Astrocyte of the cerebellum (primary cell): ENCODE measurements around the gene ASB16.

Experiments
- DNase-seq: peaks from one replicate; pipeline ENCODE4 v3.0.0-alpha.2; 2011; ENCODE audit warnings: low read depth
- H3K4me3 ChIP-seq: 2 replicates; pipeline ENCODE4 v1.5.1; 2011; ENCODE audit warnings: mild to moderate bottlenecking, low read depth, low read length, moderate library complexity
- CTCF ChIP-seq: IDR thresholded peaks from 2 replicates; pipeline ENCODE4 v1.5.1; 2012; ENCODE audit warnings: low read length, low read depth, moderate library complexity, mild to moderate bottlenecking; ENCODE audit errors: missing control alignments
- in situ Hi-C: cut with HindIII; loops from 2 replicates; pipeline ENCODE4 v1.10.0; 2017; ENCODE audit warnings: low sequenced_read_pairs

Gene ASB16

GRCh38 chr17:44190481-44190880, 20.0 kb downstream of the ASB16 start:
- H3K4me3 ChIP-seq = no peak overlapping the region
- DNase-seq = no peak
- in situ Hi-C loops = no loop called here
- TF ChIP-seq CTCF = no peak

- no peak overlapping the region for H3K4me3 ChIP-seq
- TF ChIP-seq CTCF = no peak
- in situ Hi-C loops = no loop called here
These were observed 20.9 kb downstream of the ASB16 start for GRCh38 chr17:44191369-44191768.

DNA sequence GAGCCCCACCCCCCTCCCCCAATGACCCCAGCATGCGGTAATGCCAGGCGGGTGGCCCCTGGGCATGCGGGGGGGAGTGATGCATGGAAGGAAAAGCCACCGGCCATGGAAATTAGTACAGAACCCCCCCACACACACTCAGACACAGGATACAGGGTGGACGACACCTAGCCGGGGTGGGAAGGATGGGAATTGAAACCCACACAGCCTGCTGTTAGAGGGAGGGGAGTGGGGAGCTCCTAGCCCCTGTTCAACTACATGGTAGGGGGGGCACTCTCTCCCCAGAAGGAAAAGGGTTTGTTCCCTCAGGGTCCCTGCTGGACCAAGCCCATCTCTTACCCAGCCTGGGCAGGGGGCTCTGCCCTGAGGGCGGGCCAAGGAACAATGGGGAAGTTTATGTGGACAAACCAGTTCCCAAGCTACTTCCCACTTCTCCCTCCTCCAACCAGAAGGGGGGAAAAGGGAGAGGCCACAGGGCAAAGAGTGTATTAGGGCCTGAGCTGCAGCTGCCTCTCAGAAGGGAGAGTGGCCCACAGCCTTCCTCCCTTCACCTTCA, 21.5 kb downstream of the ASB16 start:
- TF ChIP-seq CTCF = no peak
- in situ Hi-C loops = no loop called here
- DNase-seq = no peak
- H3K4me3 ChIP-seq = no peak overlapping the region

More at GRCh38 chr17:44191369-44191768, 20.9 kb downstream of the ASB16 start:
- DNase-seq = no peak

DNA sequence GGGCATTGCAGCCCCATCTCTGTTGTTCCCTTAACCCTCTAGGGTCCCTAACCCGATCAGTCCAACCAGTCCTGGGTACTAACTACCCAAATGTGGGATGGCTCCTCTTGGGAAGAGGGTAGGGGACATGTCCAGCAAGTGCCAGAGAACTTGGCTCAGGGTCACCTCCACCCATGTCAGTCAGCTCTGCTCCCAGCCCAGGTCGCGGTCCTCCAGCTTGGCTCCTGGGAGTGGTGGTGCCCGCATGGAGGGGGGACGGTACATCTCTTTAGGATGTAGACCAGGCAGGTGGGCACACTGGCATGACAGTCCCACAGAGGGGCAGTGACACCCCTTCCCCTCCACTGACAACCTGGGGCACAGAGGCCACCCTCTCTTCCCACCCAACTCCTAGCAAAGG, 22.2 kb downstream of the ASB16 start:
- TF ChIP-seq CTCF = no peak
- in situ Hi-C loops = no loop called here
- H3K4me3 ChIP-seq = no peak overlapping the region
- DNase-seq = no peak

DNA sequence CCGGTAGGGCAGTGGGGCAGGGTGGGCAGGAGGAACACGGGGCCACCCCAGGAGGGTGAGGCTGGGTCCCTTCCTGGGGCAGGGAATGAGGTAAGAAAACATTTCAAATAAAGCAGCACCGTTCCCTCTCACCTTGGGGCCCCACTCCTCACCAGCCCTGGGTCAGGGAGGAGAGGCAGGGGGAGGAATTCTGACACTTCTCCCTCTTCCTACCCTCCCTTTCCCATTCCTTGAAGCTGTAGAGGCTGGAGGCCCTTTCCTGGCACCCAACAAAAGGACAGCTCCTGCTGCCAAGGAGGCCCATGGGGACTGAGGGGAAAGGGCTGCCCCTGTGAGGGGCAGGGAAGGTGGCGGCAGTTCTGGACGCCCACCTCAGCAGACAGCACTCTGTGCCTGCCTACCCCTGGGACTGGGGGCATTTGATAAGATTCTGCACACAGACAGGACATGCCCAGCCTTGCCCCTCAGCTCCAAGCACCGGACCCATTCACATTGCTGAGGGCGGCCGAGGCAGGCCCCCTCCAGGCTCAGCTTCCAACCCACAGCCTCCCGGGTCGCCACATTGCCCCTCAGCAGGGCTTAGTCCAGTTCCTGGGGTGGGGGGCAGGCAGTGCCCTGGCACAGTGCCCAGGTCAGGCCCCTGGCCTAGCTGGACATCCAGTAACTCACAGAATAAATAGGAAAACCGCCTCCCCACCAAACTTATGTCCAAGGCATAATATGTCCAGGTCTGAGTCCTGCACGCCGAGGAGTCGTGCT, 23.0 kb downstream of the ASB16 start:
- DNase-seq = no peak
- H3K4me3 ChIP-seq = no peak overlapping the region
- no peak for TF ChIP-seq CTCF
- in situ Hi-C loops = no loop called here

- no peak for DNase-seq
- in situ Hi-C loops = no loop called here
- H3K4me3 ChIP-seq = no peak overlapping the region
- TF ChIP-seq CTCF = no peak
These were observed 26.6 kb downstream of the ASB16 start for GRCh38 chr17:44197107-44197506.
